ENCODE data around the gene CYLD. TPM values are rescaled to one million over a fixed set of nuclear protein-coding genes. Genes with fewer than 3 reads are reported as not detected.

CYLD gene
- total RNA-seq, 1 experiment from 2014 or later: 10.1 TPM

GRCh38 chr16:50818380-50818779 lies 76.5 kb downstream of the CYLD start:
- ATAC-seq (no peak), DNase-seq (ENCODE audit: low read depth, low spot score) (no peak)
- in situ Hi-C loops (cut with HindIII; ENCODE audit: low pct_unique_long_range_greater_than_20kb, low sequenced_read_pairs) (no loop called here), intact Hi-C loops (cut with micrococcal nuclease; ENCODE audit: unreplicated experiment) (no loop called here)
- H3K27ac ChIP-seq (ENCODE audit: low read length): no peak overlapping the region
- no peaks in the 10 kb centered on the region for H3K27me3 ChIP-seq (ENCODE audit: control insufficient read depth, insufficient read depth, low read length)
- no peaks in the 10 kb centered on the region for H3K36me3 ChIP-seq (ENCODE audit: control insufficient read depth, insufficient read depth, low read length)
- no peak overlapping the region for H3K4me3 ChIP-seq (ENCODE audit: low read depth in 2 of 2, low read length in 2 of 2)
- H3K4me1 ChIP-seq (ENCODE audit: control insufficient read depth, insufficient read depth, low read length): no peaks in the 10 kb centered on the region
- TF ChIP-seq TCF7L2 (IDR thresholded peaks at IDR 0.05; ENCODE audit: low read depth, low read length): no peak
- no peak for TF ChIP-seq CTCF (IDR thresholded peaks at IDR 0.05)
- no peak for TF ChIP-seq SIN3A (IDR thresholded peaks at IDR 0.05; ENCODE audit: borderline replicate concordance, insufficient read depth, low read depth, low read length)
- no peak for TF ChIP-seq POLR2AphosphoS5 (IDR thresholded peaks at IDR 0.05; ENCODE audit: low read depth, low read length)
- TF ChIP-seq REST (IDR thresholded peaks at IDR 0.05; ENCODE audit: insufficient read depth in 1 of 2, low read depth in 2 of 2, low read length in 1 of 2): no peak
- no TSS peak for BruUV-seq (replicated peaks)
- H3K9me3 ChIP-seq (ENCODE audit: control insufficient read depth, insufficient read depth, low read depth, low read length): no peaks in the 10 kb centered on the region
- POLR2A ChIA-PET: no interaction called here
- CTCF ChIA-PET: interaction anchor here (0.7 to 1.1 kb wide), 2 partner anchors 12 to 430 kb away, joined by 3 to 4 read pairs; no protein-coding TSS in a partner anchor

- BruUV-seq (replicated peaks): no TSS peak
- intact Hi-C loops (cut with micrococcal nuclease; ENCODE audit: unreplicated experiment): no loop called here
- Histone ChIP-seq H3K27ac (ENCODE audit: low read length) (no peak overlapping the region), H3K27me3 (ENCODE audit: control insufficient read depth, insufficient read depth, low read length) (no peaks in the 10 kb centered on the region), H3K9me3 (ENCODE audit: control insufficient read depth, insufficient read depth, low read depth, low read length) (no peaks in the 10 kb centered on the region), H3K36me3 (ENCODE audit: control insufficient read depth, insufficient read depth, low read length) (no peaks in the 10 kb centered on the region), H3K4me1 (ENCODE audit: control insufficient read depth, insufficient read depth, low read length) (no peaks in the 10 kb centered on the region), H3K4me3 (ENCODE audit: low read depth in 2 of 2, low read length in 2 of 2) (no peak overlapping the region)
- DNase-seq (ENCODE audit: low read depth, low spot score) (no peak), ATAC-seq (no peak)
- in situ Hi-C loops (cut with HindIII; ENCODE audit: low pct_unique_long_range_greater_than_20kb, low sequenced_read_pairs): no loop called here
- ChIA-PET CTCF (no interaction called here), POLR2A (no interaction called here)
- no peak for TF ChIP-seq SIN3A (IDR thresholded peaks at IDR 0.05; ENCODE audit: borderline replicate concordance, insufficient read depth, low read depth, low read length)
- no peak for TF ChIP-seq POLR2AphosphoS5 (IDR thresholded peaks at IDR 0.05; ENCODE audit: low read depth, low read length)
Observed at GRCh38 chr16:50819706-50820105, 77.8 kb downstream of the CYLD start.

GRCh38 chr16:50820225-50820624 lies 78.3 kb downstream of the CYLD start:
- CTCF ChIA-PET: no interaction called here
- BruUV-seq (replicated peaks): no TSS peak
- TF ChIP-seq SIN3A (IDR thresholded peaks at IDR 0.05; ENCODE audit: borderline replicate concordance, insufficient read depth, low read depth, low read length) (no peak), CTCF (IDR thresholded peaks at IDR 0.05) (no peak), POLR2AphosphoS5 (IDR thresholded peaks at IDR 0.05; ENCODE audit: low read depth, low read length) (no peak), REST (IDR thresholded peaks at IDR 0.05; ENCODE audit: insufficient read depth in 1 of 2, low read depth in 2 of 2, low read length in 1 of 2) (no peak), TCF7L2 (IDR thresholded peaks at IDR 0.05; ENCODE audit: low read depth, low read length) (no peak)
- intact Hi-C loops (cut with micrococcal nuclease; ENCODE audit: unreplicated experiment): no loop called here
- Histone ChIP-seq H3K9me3 (ENCODE audit: control insufficient read depth, insufficient read depth, low read depth, low read length) (no peaks in the 10 kb centered on the region), H3K4me1 (ENCODE audit: control insufficient read depth, insufficient read depth, low read length) (no peaks in the 10 kb centered on the region), H3K27me3 (ENCODE audit: control insufficient read depth, insufficient read depth, low read length) (no peaks in the 10 kb centered on the region; the same call in 1 of the 2 replicates), H3K36me3 (ENCODE audit: control insufficient read depth, insufficient read depth, low read length) (no peaks in the 10 kb centered on the region), H3K4me3 (ENCODE audit: low read depth in 2 of 2, low read length in 2 of 2) (no peak overlapping the region), H3K27ac (ENCODE audit: low read length) (no peak overlapping the region)
- POLR2A ChIA-PET: no interaction called here
- DNase-seq (ENCODE audit: low read depth, low spot score) (no peak), ATAC-seq (no peak)
- in situ Hi-C loops (cut with HindIII; ENCODE audit: low pct_unique_long_range_greater_than_20kb, low sequenced_read_pairs): no loop called here

Measured in Panc1 (cell line).